Measurements from ENCODE around the gene OR4D1. TPM values are rescaled to one million over a fixed set of nuclear protein-coding genes. Genes with fewer than 3 reads are reported as not detected.

Gene OR4D1
- total and polyA plus RNA-seq, 2 of the 8 experiments (the other 6 are each of a cell fraction or from before 2014, with no cell fraction given) = 0.32 to 0.39 TPM

DNA sequence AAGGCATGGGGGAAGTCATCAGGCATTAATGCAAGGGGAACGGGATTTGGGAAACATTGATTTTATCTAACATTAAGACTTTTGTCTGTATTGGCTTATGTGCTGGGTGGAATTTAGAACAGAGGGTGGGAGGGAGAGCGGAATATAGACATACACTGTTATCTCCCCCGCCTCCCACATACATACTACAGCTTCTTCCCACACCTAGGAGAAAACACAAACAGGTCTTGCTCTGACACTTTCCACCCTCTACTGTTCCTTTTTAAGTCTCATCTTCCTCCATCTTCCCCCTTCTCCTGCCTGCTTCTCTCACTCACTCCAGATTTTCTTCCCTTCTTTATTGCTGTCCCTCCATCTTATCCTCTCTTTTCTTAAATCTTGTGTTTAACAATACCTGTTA is 425 bp downstream of the OR4D1 start:
- no peak overlapping the region for H2BK20ac ChIP-seq (ENCODE audit: low read length)
- no peak overlapping the region for H3K4ac ChIP-seq (replicated peaks; ENCODE audit: insufficient read length, low read depth, low read length)
- no peaks in the 10 kb centered on the region; a peak in 1 of 7 replicates for H3K4me1 ChIP-seq (replicated peaks in 1 of 4; ENCODE audit: control insufficient read depth in 3 of 4, insufficient read depth in 4 of 4, low read length in 3 of 4)
- DNase-seq (ENCODE audit: low read depth in 1 of 2, low spot score in 2 of 2) (no peak), FAIRE-seq (no peak)
- H2AK5ac ChIP-seq (ENCODE audit: low read depth, low read length) = no peak overlapping the region
- no peak overlapping the region for H3K4me2 ChIP-seq (ENCODE audit: insufficient read depth in 1 of 2, low read depth in 2 of 2, low read length in 2 of 2)
- no peak overlapping the region for H3K18ac ChIP-seq (ENCODE audit: extremely low read depth, low read length)
- no peak overlapping the region for H2BK15ac ChIP-seq (ENCODE audit: low read length)
- no peaks in the 10 kb centered on the region for H3K79me1 ChIP-seq (ENCODE audit: low read depth, low read length)
- no peak overlapping the region for H2AFZ ChIP-seq (ENCODE audit: low read length)
- no peak overlapping the region for H2BK12ac ChIP-seq (ENCODE audit: low read depth, low read length)
- POLR2A ChIA-PET (ENCODE audit: partially characterized antibody) = no interaction called here
- no peak overlapping the region for H4K8ac ChIP-seq (ENCODE audit: extremely low read depth, insufficient read depth, low read length)
- H3K27ac ChIP-seq (ENCODE audit: low read depth, low read length) = no peak overlapping the region
- H3K14ac ChIP-seq (ENCODE audit: insufficient read length) = no peak overlapping the region
- H3K23me2 ChIP-seq (ENCODE audit: low read depth, low read length) = no peaks in the 10 kb centered on the region; the same call in 1 of the 2 replicates
- H4K20me1 ChIP-seq (replicated peaks in 1 of 2; ENCODE audit: control insufficient read depth in 1 of 2, insufficient read depth in 2 of 2, low read length in 2 of 2) = no peaks in the 10 kb centered on the region
- no peak overlapping the region for H3K4me3 ChIP-seq (ENCODE audit: extremely low read depth in 1 of 4, insufficient read depth in 2 of 4, low read depth in 3 of 4, low read length in 4 of 4)
- CTCF ChIA-PET (ENCODE audit: partially characterized antibody) = no interaction called here
- H3K23ac ChIP-seq (ENCODE audit: insufficient read length) = no peak overlapping the region
- 92% methylated on average over 3 of the region's 3 CpGs; no CpG with 5 or more reads in 1 of the 2 experiments for WGBS, 2 experiments (ENCODE audit: extremely low coverage in 1 of 2, insufficient coverage in 1 of 2, insufficient read length in 1 of 2, insufficient replicate concordance in 2 of 2, low coverage in 1 of 2, low lambda C conversion rate in 2 of 2, missing lambda C conversion rate in 1 of 2)
- H3K56ac ChIP-seq (replicated peaks; ENCODE audit: insufficient read length, low read depth, low read length) = no peak overlapping the region
- peaks cover 8 to 9% of the 10 kb centered on the region in 2 experiments; a peak in 3 of 4 replicates for H3K9me3 ChIP-seq (ENCODE audit: insufficient read depth in 2 of 2, low read depth in 1 of 2, low read length in 1 of 2)
- no peak overlapping the region for H4K5ac ChIP-seq (ENCODE audit: insufficient read length, low read depth, low read length)
- H3K27me3 ChIP-seq (replicated peaks in 1 of 4; ENCODE audit: control insufficient read depth in 3 of 4, extremely low read depth in 1 of 4, insufficient read depth in 3 of 4, low read length in 3 of 4) = no peaks in the 10 kb centered on the region; a peak in 1 of 7 replicates
- no peak overlapping the region for H3K9ac ChIP-seq (replicated peaks in 1 of 4; ENCODE audit: extremely low read depth in 1 of 4, low read depth in 3 of 4, low read length in 3 of 4)
- H2BK120ac ChIP-seq (replicated peaks; ENCODE audit: low read depth, low read length) = no peak overlapping the region
- H3K79me2 ChIP-seq (ENCODE audit: control insufficient read depth in 1 of 2, insufficient read depth in 2 of 2, low read length in 2 of 2) = no peaks in the 10 kb centered on the region
- H2BK5ac ChIP-seq (ENCODE audit: low read depth, low read length) = no peak overlapping the region
- no peak for TF ChIP-seq RNF2 (IDR thresholded peaks at IDR 0.05; ENCODE audit: borderline replicate concordance, low read depth, low read length, missing control alignments, poor library complexity, severe bottlenecking)
- no peak for TF ChIP-seq NANOG (IDR thresholded peaks at IDR 0.05; ENCODE audit: insufficient read depth, low read depth, low read length, poor library complexity, severe bottlenecking)
- no peak for TF ChIP-seq YY1 (IDR thresholded peaks at IDR 0.05; ENCODE audit: low read depth, low read length)
- no peak for TF ChIP-seq SAP30 (IDR thresholded peaks at IDR 0.05; ENCODE audit: insufficient read depth, insufficient replicate concordance, low read length)
- TF ChIP-seq GABPA (IDR thresholded peaks at IDR 0.05; ENCODE audit: borderline replicate concordance, insufficient read depth, low read length) = no peak
- H3K36me3 ChIP-seq (ENCODE audit: control insufficient read depth in 2 of 4, insufficient read depth in 4 of 4, low read length in 3 of 4) = no peaks in the 10 kb centered on the region
- no peak overlapping the region for H4K91ac ChIP-seq (replicated peaks; ENCODE audit: insufficient read length, low read length)

Data from H1 (cell line).